GM12878 (cell line): Measurements from ENCODE around the gene SRF. TPM values are rescaled to one million over a fixed set of nuclear protein-coding genes. Genes with fewer than 3 reads are reported as not detected.

ENCODE experiments used
- ATAC-seq: fragments of 200-7000 bp; cut with Tn5 transposase; 3 replicates; pipeline ENCODE4 v1.9.1; 2020; ENCODE audit warnings: mild to moderate bottlenecking, moderate library complexity
- BruUV-seq: library from RNA; stranded (reverse); fragments of 400-500 nt; replicated peaks from 2 replicates; lab custom pipeline; 2021; lab: Mats Ljungman, UMichigan
- CTCF ChIA-PET: fragments of 300-600 bp; sonication (Branson Sonifier 250); formaldehyde crosslinking; extraction: SDS; loops from one replicate; lab custom pipeline; 2021; ENCODE audit warnings: inconsistent platforms; lab: Yijun Ruan, JAX
- POLR2A ChIA-PET: fragments of 350-600 bp; formaldehyde crosslinking; extraction: SDS; loops from one replicate; lab custom pipeline; 2021; ENCODE audit warnings: inconsistent platforms; lab: Charles Lee
- RAD21 ChIA-PET: fragments of 300-600 bp; sonication (Branson Sonifier 250); formaldehyde crosslinking; loops from one replicate; lab custom pipeline; 2023; ENCODE audit warnings: antibody characterized with exemption; ENCODE audit not compliant: unreplicated experiment; lab: Charles Lee
- SMC1A ChIA-PET: fragments of 300-600 bp; sonication (Branson Sonifier 250); formaldehyde crosslinking; loops from one replicate; lab custom pipeline; 2023; ENCODE audit not compliant: unreplicated experiment, uncharacterized antibody; lab: Charles Lee
- DNase-seq: peaks from one replicate; pipeline ENCODE4 v3.0.0-alpha.2; 2011; ENCODE audit warnings: low read depth, low spot score
- FAIRE-seq: peaks from 3 replicates; lab custom pipeline; 2011; peaks lifted over from hg19 to GRCh38; lab: Jason Lieb, UNC
- H2AFZ ChIP-seq: 2 replicates; pipeline ENCODE4 v1.6.0; 2011; ENCODE audit warnings: low read depth, low read length, control low read depth; ENCODE audit not compliant: control insufficient read depth
- H3K27ac ChIP-seq: 2 replicates; pipeline ENCODE4 v1.5.1; 2011; ENCODE audit warnings: control low read depth; ENCODE audit not compliant: control insufficient read depth, insufficient read depth
- H3K27me3 ChIP-seq, 2 experiments: replicated peaks in 1 of 2; 2 replicates each; pipeline versions ENCODE4 v1.6.0 to v1.6.1; 2011; ENCODE audit warnings: low read length in 1 of 2; ENCODE audit not compliant: control insufficient read depth in 2 of 2, insufficient read depth in 2 of 2
- H3K36me3 ChIP-seq, 2 experiments: 2 replicates each; pipeline ENCODE4 v1.5.1; 2011; ENCODE audit warnings: low read length in 1 of 2; ENCODE audit not compliant: control insufficient read depth in 2 of 2, insufficient read depth in 2 of 2
- H3K4me1 ChIP-seq: 2 replicates; pipeline ENCODE4 v1.6.1; 2011; ENCODE audit warnings: mild to moderate bottlenecking, low read length, moderate library complexity, mixed read lengths; ENCODE audit not compliant: control insufficient read depth, insufficient read depth
- H3K4me2 ChIP-seq: 2 replicates; pipeline ENCODE4 v1.6.0; 2011; ENCODE audit warnings: control low read depth; ENCODE audit not compliant: control insufficient read depth, insufficient read depth
- H3K4me3 ChIP-seq: fragments of 200-600 bp; sonication (generic); 2 replicates; pipeline ENCODE4 v1.5.1; 2016
- H3K79me2 ChIP-seq: 2 replicates; pipeline ENCODE4 v1.6.0; 2011; ENCODE audit warnings: low read length; ENCODE audit not compliant: control insufficient read depth, insufficient read depth
- H3K9ac ChIP-seq: 2 replicates; pipeline ENCODE4 v1.8.0; 2011; ENCODE audit warnings: low read length, control low read depth, mixed read lengths; ENCODE audit not compliant: control insufficient read depth, insufficient read depth
- H3K9me3 ChIP-seq: replicated peaks from 3 replicates; pipeline ENCODE4 v1.5.1; 2011; ENCODE audit warnings: mild to moderate bottlenecking, low read length; ENCODE audit not compliant: control insufficient read depth, insufficient read depth
- H4K20me1 ChIP-seq: 2 replicates; pipeline ENCODE4 v1.6.0; 2011; ENCODE audit not compliant: control insufficient read depth, insufficient read depth
- CTCF ChIP-seq, 3 experiments: IDR thresholded peaks in 2 of 3; conservative IDR thresholded peaks in 1 of 3; 2 replicates each; pipeline ENCODE4 v1.5.1; 2011; ENCODE audit warnings: low read depth in 3 of 3, low read length in 3 of 3, mild to moderate bottlenecking in 3 of 3, control low read depth in 2 of 3, moderate library complexity in 2 of 3, inconsistent platforms in 1 of 3, mixed read lengths in 1 of 3; ENCODE audit not compliant: control insufficient read depth in 2 of 3, insufficient read depth in 1 of 3; ENCODE audit errors: extremely low read depth in 1 of 3
- EED ChIP-seq: sonication (generic); IDR thresholded peaks from 2 replicates; pipeline ENCODE4 v1.6.1; 2016; ENCODE audit warnings: antibody characterized with exemption, low read depth
- KAT2A ChIP-seq: conservative IDR thresholded peaks from 2 replicates; pipeline ENCODE4 v1.6.1; 2011; ENCODE audit warnings: low read depth, low read length; ENCODE audit not compliant: control insufficient read depth
- NR2C1 ChIP-seq: fragments of 450-650 bp; IDR thresholded peaks from 2 replicates; pipeline ENCODE4 v1.6.1; 2017; ENCODE audit warnings: antibody characterized with exemption, mild to moderate bottlenecking, moderate library complexity
- POLR2AphosphoS5 ChIP-seq: IDR thresholded peaks from 2 replicates; pipeline ENCODE4 v1.6.1; 2011; ENCODE audit warnings: mild to moderate bottlenecking, low read length, inconsistent platforms
- RAD51 ChIP-seq: fragments of 450-650 bp; IDR thresholded peaks from 2 replicates; pipeline ENCODE4 v1.6.1; 2016; ENCODE audit warnings: moderate library complexity, mild to moderate bottlenecking, inconsistent platforms
- WGBS: methylation state at CpG from one replicate; pipeline ENCODE4 v1.1.6; 2016; ENCODE audit warnings: low lambda C conversion rate; ENCODE audit not compliant: insufficient replicate concordance, insufficient coverage; ENCODE audit errors: missing lambda C conversion rate; 5-methylcytosine and 5-hydroxymethylcytosine counted together
- in situ Hi-C: fragments of 300-500 bp; cut with MboI; formaldehyde crosslinking; loops from 9 replicates; pipeline ENCODE4 v1.14.3; 2018; ENCODE audit warnings: mixed read lengths
- intact Hi-C: fragments of 100-400 bp; cut with micrococcal nuclease; formaldehyde crosslinking; loops from one replicate; pipeline ENCODE4 v1.14.2; 2022; ENCODE audit not compliant: unreplicated experiment
- polyA plus RNA-seq, 11 experiments: library from polyadenylated mRNA; depleted of rRNA in 4 of 11; unstranded in 6 of 11; stranded (reverse) in 5 of 11; fragments of >200 nt; fragmentation: Nextera tagmentation in 4 of 11; fragmentation: Illumina TruSeq in 1 of 11; extraction: Ambion mirVana in 4 of 11; extraction: Trizol in 1 of 11; gene quantifications; 1 replicate in 1 of 11; 2 replicates in 10 of 11; pipeline versions ENCODE4 v1.2.1 to v1.2.3, GENCODE V29; 2011 to 2016; ENCODE audit warnings: inconsistent platforms in 2 of 11, missing spikeins in 2 of 11, low read depth in 1 of 11
- total RNA-seq, 4 experiments: library from RNA; depleted of rRNA in 3 of 4; stranded (reverse); fragments of >200 nt in 3 of 4; fragmentation: Illumina TruSeq in 1 of 4; extraction: Trizol in 1 of 4; gene quantifications; 2 replicates each; pipeline versions ENCODE4 v1.2.1 to v1.2.3, GENCODE V29; 2013 to 2021

SRF gene
- total and polyA plus RNA-seq, 10 of the 15 experiments (the other 5 are each of a cell fraction or from before 2014, with no cell fraction given), result 2.3 to 56.3 (median 28.2) TPM

- ATAC-seq, result no peak
- H3K79me2 ChIP-seq, result peaks cover 46% of the 10 kb centered on the region
- intact Hi-C loops, result loop anchor here (10.0 kb wide), 1 partner anchor 392 kb away; the partner anchor contains the start of gene BICRAL
- in situ Hi-C loops, result no loop called here
- peaks cover 30 to 36% of the 10 kb centered on the region in 2 experiments for H3K36me3 ChIP-seq
- no peak overlapping the region for H3K9ac ChIP-seq
- WGBS, result 96% methylated on average over 6 of the region's 6 CpGs
- RAD21 ChIA-PET, result no interaction called here
- H2AFZ ChIP-seq, result no peak overlapping the region
- no peak for DNase-seq
- peaks cover 6% of the 10 kb centered on the region; the same call in 1 of the 2 replicates for H4K20me1 ChIP-seq
- H3K4me1 ChIP-seq, result peaks cover 27% of the 10 kb centered on the region
- POLR2A ChIA-PET, result interaction anchor here (0.6 to 0.7 kb wide), 3 partner anchors 9 to 79 kb away, joined by 3 to 4 read pairs (median 3); no protein-coding TSS in a partner anchor
- H3K27ac ChIP-seq, result no peak overlapping the region
- CTCF ChIA-PET, result interaction anchor here (1.0 kb wide), 1 partner anchor 88 kb away, joined by 3 read pairs; no protein-coding TSS in a partner anchor
- FAIRE-seq, result no peak
- TF ChIP-seq NR2C1 (no peak), POLR2AphosphoS5 (peak; percentile 52; the same call in 1 of the 2 replicates), CTCF (IDR thresholded peaks at IDR 0.05 in 2 of 3, conservative IDR thresholded peaks at IDR 0.05 in 1 of 3; ENCODE audit: control insufficient read depth in 2 of 3, extremely low read depth in 1 of 3, insufficient read depth in 1 of 3, low read depth in 3 of 3, low read length in 3 of 3) (no peak), KAT2A (no peak), EED (no peak), RAD51 (no peak)
- BruUV-seq, result no TSS peak
- H3K9me3 ChIP-seq, result no peaks in the 10 kb centered on the region
- no peak overlapping the region for H3K4me2 ChIP-seq
- H3K27me3 ChIP-seq, result no peaks in the 10 kb centered on the region
- no peak overlapping the region for H3K4me3 ChIP-seq
- SMC1A ChIA-PET, result interaction anchor here (0.6 to 1.0 kb wide), 2 partner anchors 36 to 90 kb away, joined by 3 read pairs; no protein-coding TSS in a partner anchor
Observed at GRCh38 chr6:43176423-43176786, 5.3 kb downstream of the SRF start.
